Fibroblast of the conjunctiva (primary cell): ENCODE measurements around the gene RFXAP.
A peak's percentile ranks its signal among the peaks of the same experiment; 100 is the strongest.
"Not testable (repeated sequence)": the region's sequence is repeated elsewhere in the genome, so short reads cannot be mapped to it uniquely, and the experiment has no call there.

Experiments used
- DNase-seq: peaks from one replicate; pipeline ENCODE4 v3.0.0-alpha.2; 2010; ENCODE audit warnings: low read depth

RFXAP gene, protein sequence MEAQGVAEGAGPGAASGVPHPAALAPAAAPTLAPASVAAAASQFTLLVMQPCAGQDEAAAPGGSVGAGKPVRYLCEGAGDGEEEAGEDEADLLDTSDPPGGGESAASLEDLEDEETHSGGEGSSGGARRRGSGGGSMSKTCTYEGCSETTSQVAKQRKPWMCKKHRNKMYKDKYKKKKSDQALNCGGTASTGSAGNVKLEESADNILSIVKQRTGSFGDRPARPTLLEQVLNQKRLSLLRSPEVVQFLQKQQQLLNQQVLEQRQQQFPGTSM

DNA sequence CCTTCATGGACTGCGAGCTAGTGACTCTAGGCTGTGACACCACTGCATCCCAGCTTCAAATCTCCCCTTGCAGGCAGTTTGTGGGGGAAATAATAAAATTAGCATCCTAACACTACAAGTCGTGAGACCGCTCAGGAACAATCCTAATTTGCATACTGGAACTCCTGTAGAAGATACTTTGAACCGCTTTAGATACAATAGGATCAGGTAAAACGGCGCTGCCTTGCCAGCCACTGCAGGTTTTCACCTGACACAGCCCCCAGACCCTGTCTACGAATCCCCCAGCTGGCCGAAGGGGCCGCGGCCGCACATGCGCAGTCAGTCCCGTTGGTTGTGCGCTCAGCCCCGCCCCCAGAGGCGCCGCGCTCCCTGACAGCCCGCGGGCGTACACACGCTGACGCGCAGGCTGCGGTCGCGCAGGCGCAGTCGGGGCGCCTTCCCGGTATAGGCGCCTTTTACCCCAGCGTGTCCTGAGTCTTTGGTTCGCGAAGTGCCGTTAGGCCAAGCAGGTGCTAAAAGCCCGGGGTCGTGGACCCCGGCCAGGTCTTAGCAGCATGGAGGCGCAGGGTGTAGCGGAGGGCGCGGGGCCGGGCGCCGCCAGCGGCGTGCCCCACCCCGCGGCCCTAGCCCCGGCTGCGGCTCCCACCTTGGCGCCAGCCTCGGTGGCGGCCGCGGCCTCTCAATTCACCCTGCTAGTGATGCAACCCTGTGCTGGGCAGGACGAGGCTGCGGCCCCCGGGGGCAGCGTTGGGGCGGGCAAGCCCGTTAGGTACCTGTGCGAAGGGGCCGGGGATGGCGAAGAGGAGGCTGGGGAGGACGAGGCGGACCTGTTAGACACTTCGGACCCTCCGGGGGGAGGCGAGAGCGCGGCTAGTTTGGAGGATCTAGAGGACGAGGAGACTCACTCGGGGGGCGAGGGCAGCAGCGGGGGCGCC is at the start of gene RFXAP:
Gene RFXAP, plus strand, starts transcription at position 419 of the 935 bp plus-strand sequence. Its CDS starts 136 bp downstream, at position 555.
- peak; percentile 82 for DNase-seq

DNA sequence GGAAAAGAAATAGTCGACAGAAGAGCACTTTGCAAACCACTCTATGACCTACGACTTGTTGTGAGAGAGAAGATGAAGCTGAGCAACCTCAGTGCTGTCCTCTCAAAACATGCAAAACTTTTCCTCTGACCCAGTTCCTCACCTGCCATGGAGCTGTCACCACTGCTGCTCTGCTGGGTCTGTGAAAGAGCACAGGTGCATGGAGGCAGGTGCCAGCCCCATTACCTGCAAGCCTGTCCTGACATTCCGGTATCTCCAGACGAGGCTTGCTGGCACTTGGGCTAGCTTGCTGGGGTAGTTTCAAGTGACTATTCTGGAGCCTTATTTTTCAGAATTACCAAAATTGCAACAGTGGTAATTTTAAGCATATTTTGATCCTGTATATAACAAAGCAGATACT is 49.5 kb upstream of the RFXAP start:
- DNase-seq = no peak

DNA sequence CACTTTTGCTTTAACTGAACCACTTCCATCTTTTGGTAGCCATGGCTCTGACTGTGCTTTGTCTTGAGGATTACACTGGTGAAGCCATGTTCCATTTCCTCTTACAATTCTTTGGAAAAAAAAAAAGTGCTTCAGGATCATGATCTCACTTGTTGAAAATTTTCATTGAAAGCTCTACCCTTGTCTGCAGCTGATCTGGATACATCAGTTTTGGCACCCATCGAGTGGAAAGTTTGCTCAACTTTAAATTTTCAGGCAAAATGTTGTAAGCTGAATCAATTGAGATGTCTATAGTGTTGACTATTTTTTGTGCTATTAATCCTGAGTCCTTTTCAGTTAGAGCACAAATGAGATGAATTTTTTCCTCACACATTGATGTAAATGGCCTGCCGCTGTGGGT is 48.3 kb upstream of the RFXAP start:
- DNase-seq = no peak

DNA sequence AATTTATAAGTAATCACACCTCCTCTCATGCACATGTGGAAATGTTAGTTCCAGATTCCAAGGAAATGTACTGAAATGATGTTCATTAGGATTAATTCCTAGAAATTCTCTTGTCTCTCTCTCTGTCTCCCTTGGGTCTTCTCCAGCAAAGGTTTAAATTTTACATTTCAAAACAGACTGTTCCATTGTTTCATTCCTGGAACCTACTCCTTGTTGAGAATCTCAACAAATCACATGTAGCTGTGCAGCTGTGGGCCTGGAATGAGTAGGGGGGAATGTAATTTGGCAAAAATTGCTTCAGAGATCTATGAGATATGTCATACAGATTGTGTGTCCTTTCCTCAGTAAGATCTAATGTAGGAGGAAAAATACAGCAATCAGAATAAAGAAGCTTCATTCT is 46.2 kb upstream of the RFXAP start:
- no peak for DNase-seq

DNA sequence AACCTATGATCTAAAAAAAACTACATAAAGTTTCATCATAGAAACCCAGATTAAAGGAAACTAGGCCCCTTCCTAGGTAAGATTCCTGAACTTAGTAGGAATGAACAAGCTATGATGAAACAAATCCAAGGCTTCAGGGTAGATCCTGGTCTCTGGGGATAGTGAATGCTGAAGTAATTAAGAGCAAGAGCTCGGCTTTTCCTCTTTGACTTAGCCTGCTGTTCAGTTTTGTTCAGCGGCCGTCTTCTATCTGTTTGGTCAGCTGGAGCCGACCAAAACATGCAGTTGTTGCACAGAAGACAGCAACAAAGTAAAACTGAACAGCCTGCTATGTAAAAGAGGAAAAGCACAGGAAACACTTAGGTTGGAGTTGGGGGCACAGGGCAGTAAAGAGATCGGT is 44.1 kb upstream of the RFXAP start:
- no peak for DNase-seq

DNA sequence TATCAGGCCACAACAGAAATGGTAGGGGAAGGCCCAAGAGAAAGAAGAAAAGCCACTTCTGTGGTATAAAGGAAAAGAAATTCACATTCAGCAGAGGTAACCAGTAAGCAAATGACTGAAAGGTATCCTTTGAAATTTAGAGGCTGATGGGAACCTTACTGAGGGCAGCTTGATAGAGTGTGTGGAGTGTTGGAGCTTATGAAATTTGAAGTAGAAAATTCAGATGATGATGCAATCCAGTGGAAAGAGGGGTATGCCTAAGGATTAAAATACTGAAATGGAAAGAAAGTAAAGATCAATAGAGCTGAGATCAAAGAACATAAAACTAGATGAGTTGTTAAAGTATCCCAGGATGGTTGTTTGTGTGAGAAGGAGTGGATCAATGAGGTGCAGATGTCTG is 42.8 kb upstream of the RFXAP start:
- no peak for DNase-seq

DNA sequence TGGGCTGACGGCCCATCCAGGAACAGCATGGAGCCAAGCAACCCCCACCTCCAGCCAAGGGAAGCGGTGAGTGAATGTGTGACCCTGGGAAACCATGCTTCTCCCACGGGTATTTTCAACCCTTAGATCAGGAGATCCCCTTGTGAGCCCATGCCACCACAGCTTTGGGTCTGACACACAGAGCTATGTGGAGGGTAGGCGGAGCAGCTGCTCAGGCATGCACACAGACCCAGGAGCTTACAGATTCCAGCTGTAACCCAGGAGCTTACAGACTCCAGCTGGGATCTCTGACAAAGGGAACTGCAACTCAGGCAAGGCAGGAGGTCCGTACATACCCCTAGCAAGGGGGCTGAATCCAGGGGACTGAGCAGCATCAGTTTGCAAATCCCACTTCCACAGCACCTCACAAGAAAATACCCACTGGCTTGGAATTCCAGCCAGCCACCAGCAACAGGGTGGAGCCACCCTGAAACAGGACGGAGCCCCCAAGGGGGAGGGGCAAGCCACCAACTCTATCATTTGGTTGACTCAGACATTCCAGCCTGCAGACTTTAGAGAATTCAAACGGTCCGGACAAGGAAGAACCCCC is 40.8 kb upstream of the RFXAP start:
- no peak for DNase-seq

DNA sequence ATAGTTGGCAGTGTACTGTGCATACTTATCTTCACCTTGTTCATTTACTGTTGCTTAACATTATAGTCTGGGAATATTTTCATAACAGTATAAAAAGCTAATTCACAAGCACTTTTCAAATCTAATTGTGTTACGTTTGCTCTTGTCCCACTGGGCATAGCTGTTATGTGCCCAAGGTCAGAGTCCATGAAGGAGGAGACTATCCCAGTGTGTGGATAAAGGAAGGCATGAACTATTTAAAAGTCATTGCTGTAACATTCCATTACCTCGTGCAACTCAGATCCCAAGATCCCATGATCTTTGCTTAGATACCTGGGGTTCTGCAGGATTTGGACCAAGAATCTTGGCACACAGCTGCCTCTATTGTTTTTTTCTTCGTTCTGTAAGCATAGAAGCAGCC is 35.1 kb upstream of the RFXAP start:
- no peak for DNase-seq

DNA sequence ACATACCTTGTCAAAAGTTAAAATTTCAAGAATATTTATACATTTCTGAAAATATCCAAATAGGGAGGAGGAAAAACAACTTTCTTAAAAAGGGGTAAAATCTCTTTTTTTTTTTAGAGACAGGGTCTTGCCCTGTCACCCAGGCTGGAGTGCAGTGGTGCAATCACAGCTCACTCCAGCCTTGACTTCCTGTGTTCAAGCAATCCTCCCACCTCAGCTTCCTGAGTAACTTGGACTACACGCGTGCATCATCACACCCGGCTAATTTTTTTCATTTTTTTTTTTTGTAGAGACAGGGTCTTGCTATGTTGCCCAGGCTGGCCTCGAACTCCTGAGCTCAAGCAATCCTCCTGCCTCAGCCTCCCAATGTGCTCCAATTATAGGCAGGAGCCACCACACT is 32.8 kb upstream of the RFXAP start:
- DNase-seq = not testable (repeated sequence)

DNA sequence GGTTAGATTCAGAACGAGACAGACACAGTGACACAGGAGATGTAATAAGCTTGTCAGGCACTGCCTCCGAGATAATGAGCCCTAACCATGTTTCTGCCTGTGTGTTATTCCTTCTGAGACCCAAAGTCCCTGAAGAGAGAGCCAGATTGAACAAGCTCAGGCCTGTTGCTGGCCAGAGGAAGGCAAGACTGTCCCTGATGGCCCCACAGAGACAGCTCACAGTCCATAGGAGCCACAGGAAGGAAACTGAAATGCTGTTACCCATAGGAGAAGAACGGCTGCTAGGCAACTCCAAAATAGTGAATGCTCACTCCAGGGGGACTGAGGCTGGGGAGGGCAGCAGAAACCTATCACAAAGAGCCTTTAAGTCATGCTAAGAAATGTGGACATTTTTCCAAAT is 31.8 kb upstream of the RFXAP start:
- DNase-seq = no peak

DNA sequence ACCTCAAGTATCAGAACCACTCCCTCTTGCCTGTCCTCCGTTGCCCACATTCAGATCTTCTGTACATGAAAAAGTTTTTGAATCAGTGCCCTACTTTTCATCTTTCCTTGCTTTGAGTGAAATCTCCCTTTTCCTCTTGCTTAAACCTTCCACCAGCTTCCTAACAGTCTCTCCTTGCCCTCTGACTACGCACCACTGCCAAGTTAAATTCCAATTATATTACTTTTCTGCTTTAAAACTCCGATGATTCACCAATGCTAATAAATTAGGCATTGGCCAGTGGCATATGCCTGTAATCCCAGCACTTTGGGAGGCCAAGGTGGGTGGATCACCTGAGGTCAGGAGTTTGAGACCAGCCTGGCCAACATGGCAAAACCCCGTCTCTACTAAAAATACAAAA is 30.7 kb upstream of the RFXAP start:
- no peak for DNase-seq

DNA sequence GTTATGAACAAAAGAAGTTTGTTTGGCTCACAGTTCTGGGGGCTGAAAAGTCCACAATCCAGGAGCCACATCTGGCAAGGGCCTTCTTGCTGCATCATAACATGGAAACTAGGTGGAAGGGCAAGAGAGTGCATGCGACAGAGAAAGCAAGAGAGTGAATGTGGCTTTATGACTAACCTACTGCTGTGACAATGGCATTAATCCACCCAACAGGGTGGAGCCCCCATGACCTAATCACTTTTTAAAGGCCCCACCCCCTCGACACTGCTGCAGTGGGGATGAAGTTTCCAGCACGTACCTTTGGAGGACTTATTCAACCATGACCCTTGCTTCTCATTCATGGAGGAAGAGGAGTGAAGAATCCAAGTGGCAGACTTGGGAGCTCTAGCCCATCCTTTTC is 30.0 kb upstream of the RFXAP start:
- DNase-seq = no peak

DNA sequence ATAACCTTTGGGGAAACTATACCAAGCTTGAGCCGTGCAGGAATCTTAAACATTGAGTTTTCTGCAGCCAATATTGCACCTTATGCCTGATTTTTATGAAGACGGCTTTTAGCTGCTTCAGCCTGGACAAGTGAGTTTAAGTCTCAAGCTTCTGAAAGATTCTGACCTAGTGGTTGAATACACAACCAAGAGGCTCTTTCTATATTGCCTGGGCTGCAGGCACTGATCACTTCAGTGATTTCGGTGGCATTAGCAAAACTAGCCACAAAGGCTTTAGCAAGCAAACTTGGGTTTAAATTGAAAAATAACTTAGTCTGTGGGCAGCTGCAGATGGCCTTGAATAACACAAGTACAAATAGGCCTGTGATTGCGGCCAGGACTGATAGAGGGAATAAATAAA is 29.3 kb upstream of the RFXAP start:
- DNase-seq = no peak

DNA sequence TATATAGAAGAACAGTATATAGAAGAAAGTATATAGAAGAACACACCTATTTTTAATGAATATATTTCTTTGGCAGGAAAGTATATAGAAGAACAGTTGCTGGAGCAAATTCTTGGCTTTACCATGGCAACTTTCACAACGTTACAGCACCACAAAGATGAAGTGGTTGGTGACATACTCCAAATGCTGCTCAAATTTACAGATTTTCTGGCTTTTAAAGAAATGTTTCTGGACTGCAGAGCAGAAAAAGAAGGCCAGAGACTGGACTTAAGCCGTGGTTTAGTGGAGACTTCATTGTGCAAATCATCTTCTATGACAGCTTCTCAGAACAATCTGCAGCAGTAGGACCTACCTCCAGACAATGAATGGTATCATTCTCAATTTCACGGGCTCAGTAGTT is 24.3 kb upstream of the RFXAP start:
- no peak for DNase-seq

DNA sequence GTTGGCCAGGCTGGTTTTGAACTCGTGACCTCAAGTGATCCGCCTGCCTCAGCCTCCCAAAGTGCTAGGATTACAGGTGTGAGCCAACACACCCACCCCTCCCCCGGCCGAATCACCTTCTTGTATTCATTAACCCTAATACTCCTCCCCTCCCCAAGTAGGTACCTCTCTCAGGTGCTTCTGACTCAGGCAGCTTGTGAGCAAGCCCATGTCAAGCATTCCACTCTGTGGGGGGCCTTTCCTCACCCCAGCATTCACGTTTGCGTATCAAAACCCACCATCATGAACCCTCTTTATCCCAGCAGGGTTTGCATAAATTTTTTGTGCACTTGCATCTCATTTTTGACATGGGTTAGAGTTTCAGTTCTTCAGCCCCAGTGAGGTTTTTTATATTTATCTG is 23.6 kb upstream of the RFXAP start:
- no peak for DNase-seq

DNA sequence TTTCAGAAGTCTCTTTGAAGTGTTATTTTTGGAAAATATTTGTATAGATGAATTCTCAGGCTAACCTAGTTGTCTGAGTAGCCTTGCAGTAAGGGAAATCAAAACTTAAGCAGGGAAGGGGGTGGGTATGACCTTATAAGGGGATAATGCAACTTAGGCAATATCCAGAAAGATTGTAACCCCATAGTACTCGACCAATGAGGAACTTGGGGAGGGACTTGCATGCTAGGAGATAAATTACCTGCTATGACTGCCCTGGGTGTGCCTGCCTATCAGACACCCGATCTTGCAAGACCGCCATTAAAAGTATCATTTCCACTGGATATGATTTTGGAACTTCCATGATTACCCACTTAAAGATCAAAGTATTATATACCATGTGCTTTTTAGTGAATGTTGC is 23.0 kb upstream of the RFXAP start:
- DNase-seq = no peak

DNA sequence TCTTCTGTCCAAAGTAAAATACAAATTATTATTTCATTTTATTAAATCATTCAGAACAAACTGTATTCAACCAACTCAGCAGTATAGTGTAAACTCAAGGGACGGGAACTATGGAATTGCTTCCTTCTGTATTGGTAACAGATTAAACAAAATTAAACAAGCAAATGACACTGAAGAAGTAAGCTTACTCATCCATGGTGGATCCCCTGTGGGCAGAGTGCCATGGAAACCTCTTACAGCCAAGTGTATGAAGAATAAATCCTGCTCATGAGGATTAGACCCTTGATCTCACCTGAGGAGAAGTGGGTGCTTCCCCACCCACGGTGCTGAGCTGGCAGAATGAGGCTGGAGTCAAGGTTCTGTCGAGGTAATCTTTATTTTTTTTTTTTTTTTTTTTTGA is 18.0 kb upstream of the RFXAP start:
- DNase-seq = no peak

DNA sequence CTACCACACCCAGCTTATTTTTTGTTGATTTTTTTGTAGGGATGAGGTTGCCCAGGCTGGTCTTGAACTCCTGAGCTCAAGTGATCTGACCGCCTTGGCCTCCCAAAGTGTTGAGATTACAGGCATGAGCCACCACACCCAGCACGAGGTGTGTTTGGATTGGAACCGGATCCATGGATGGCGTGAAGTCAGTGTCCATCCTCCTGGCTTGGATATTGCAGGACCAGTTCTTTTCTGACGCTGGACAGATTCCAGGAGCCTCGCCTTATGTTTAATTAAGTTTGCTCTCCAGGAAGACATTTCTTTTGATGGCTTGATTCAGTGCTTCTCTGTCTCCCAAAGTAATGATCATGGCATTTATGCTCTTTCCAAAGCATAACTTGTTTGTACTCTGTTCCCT is 14.4 kb upstream of the RFXAP start:
- DNase-seq = no peak

DNA sequence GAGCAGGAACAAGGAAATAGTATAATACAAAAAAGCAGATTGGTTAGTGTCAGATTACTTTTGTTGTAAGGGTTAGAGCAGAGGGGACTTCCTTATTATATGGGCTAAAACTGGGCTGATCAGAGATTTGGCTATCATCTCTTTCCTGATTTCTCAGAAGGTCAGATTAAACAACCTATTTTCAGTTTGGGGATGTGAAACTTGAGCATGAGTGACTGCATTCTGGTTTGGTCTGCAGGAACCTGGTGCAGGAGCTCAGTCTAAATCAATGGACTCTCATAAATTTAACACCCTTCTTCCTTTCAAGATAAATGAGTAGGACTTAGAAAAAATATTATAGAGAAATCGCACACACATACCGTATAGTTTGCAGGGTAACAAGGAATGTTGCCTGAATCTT is 12.9 kb upstream of the RFXAP start:
- DNase-seq = no peak

DNA sequence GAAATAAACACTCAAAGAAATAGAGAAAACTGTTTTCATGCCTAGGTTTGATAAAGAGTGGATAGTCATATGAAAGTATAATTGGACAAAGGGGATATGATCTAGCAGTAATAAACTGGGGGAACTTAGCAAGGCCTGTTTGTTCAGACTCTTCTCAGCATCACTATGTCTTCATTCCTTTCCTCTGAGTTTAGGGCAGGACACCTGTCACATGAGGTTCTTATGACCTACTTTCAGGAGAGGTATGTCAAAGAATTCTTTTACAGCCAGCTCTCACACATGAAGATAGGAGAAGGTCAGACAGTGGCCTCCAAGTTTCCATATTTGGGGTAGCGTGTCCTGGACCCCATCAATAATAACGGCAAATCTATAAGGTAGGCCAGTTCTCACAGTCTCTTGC is 11.4 kb upstream of the RFXAP start:
- no peak for DNase-seq

DNA sequence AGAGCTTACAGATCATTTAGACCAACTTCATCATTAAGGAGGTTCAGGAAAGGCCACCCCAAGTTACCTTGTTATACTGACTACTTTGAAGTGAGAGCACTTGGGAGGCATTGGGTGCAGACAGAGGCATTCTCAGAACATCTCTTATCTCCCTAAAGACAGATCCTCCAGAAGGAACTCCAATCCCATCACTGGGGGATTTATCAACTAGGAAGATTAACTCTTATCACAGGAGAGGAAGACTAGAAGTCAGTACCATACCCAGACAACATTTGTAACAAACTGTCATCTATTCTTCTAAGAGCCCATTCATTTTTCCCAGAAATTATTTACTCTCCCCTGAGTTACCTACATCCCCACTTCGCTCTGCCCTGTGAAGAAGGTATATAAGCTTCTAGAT is 5.8 kb upstream of the RFXAP start:
- no peak for DNase-seq

DNA sequence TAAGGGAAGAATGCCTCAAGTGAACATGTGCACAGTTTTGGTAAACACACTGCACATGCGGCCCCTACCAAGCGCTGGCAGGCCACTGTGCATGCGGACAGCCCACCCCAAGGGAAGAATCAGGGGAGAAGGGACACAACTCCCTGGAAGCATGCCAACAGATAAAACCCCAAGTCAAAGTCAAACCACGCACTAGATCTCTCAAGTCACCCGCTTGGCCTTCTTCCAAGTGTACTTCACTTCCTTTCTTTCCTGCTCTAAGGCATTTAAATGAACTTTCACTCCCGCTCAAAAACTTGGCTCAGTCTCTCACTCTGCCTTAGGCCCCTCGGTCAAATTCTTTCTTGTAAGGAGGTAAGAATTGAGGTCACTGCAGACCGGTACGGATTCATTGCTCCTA is 4.6 kb upstream of the RFXAP start:
- DNase-seq = no peak

DNA sequence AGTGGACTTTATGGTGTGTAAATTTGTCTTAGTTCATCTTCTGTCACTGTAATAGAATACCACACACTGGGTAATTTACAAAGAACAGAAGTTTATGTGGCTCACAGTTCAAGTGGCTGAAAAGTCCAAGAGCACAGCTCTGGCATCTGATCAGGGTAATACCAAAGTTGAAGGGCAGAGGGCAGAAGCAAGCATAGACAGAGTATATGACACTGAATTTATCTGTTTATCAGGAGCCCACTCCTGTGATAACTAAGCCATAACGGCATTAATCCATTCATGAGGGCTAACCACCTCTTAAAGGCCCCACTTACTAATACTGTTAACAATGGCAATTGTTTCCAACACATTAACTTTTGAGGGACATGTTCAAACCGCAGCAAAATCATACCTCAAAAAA is 4.0 kb upstream of the RFXAP start:
- DNase-seq = no peak
